Measurements from ENCODE around the gene CDH4.

Gene CDH4

DNA sequence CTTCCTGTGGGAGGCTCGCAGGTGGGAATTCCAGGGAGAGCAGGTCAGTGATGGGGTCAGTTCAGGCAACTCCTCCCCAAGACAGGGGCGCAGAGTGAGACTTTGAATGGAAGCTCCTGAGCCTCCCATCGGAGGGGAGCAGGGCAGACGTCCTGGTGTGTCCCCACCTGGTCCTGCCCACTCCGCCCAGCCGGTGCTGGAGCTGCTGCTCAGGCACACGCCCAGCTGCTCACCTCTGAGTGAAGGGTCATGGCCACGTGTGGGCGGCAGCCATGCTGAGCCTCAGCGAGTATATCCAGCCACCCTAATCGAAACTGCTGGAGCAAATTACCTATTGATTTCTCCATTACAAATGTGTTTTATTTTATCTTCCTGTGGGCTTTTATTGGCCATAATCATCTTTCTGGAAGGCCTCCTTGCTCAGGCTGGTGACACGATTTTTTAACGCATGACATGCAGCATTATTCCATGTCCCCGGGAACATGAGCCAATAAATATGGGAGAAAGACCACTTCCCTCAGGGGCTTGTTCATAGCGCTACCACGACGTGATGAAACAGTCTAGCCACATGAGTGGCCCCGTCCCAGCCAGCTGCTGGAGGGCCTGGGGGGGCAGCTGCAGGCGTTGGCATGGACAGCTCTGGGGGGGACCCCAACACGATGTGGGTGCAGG is 665.5 kb downstream of the CDH4 start:
- DNase-seq (ENCODE audit: low read depth), result no peak

DNA sequence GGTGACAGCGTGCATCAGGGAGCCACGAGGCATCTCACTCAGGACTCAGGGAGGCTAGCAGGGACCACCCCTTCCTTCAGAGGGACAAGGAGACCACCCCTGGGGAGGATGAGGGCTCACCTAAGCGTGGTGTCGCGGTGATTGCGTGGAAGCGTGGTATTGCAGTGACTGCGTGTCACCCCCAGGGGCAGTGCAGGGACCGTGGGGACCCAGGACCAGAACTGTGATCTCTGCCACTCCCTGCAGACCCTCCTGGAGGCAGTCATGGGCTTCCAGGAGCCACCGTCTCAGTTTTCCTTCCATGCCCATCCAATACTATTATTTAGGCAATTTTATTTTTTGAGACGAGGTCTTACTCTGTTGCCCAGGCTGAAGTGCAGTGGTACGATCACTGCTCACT is 666.5 kb downstream of the CDH4 start:
- DNase-seq (ENCODE audit: low read depth), result no peak

DNA sequence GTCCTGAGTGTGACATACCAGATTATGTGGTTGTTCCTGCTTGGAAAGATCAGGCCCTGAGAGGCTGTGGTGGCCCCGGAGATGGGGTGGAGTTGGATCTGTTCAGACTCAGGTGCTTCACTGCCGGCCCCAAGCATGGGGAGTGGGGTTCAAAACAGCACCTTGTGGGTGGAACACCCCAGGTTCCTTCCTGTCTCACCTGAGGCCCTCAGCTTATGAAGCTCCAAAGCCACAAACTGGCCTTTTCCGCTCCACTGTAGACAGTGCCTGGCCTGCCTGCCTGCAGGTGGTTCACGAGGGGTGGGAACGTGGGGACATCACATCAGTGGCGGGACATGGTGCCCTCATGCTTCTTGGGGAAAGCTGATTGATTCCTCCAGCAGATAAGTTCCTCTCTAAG is 667.2 kb downstream of the CDH4 start:
- DNase-seq (ENCODE audit: low read depth), result no peak

DNA sequence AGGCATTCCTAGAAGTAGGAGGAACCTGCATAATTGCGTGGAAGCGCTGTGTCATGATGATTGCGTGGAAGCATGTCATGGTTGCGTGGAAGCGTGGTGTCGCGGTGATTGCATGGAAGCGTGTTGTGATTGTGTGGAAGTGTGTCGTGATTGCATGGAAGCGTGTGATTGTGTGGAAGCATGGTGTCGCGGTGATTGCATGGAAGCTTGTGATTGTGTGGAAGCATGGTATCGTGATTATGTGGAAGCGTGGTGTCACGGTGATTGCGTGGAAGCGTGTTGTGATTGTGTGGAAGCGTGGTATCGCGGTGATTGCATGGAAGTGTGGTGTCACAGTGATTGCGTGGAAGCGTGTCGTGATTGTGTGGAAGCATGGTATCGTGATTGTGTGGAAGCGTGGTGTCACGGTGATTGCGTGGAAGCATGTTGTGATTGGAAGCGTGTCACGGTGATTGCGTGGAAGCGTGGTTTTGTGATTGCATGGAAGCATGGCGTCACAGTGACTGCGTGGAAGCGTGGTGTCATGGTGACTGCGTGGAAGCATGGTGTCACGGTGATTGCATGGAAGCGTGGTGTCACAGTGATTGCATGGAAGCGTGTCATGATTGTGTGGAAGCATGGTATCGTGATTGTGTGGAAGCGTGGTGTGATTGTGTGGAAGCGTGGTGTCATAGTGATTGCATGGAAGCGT is 667.8 kb downstream of the CDH4 start:
- no peak for DNase-seq (ENCODE audit: low read depth)

- DNase-seq (ENCODE audit: low read depth), result no peak
Measured at GRCh38 chr20:61922411-61922810, 670.4 kb downstream of the CDH4 start.

GRCh38 chr20:61922936-61923335 is 670.9 kb downstream of the CDH4 start:
- DNase-seq (ENCODE audit: low read depth), result no peak

DNA sequence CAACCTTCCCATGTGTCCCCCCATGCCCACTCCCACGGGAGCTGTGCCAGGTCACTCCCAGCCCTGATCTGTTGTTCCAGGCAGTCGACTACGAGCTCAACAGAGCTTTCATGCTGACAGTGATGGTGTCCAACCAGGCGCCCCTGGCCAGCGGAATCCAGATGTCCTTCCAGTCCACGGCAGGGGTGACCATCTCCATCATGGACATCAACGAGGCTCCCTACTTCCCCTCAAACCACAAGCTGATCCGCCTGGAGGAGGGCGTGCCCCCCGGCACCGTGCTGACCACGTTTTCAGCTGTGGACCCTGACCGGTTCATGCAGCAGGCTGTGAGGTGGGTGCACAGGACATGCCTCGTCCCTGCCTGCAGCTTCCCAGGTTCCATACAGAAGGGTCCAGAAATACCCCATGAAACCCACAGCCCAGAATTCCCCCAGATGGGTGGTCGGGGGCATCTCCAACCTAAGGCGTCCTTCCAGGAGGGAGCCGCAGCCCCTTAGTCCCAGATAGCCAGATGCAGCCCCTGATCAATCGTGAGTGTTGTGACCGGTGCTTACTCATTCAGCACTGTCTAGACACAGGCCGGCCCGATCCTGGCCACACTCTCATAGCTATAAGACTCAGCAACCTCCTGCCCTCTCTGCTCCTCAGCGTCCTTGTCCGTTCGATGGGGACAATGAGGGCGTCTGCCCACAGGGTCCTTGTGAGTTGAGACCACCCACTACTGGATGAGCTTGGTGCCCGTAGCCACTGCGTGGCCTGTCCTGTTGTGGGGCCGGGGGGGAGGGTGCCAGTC is 671.5 kb downstream of the CDH4 start:
- DNase-seq (ENCODE audit: low read depth), result no peak

DNA sequence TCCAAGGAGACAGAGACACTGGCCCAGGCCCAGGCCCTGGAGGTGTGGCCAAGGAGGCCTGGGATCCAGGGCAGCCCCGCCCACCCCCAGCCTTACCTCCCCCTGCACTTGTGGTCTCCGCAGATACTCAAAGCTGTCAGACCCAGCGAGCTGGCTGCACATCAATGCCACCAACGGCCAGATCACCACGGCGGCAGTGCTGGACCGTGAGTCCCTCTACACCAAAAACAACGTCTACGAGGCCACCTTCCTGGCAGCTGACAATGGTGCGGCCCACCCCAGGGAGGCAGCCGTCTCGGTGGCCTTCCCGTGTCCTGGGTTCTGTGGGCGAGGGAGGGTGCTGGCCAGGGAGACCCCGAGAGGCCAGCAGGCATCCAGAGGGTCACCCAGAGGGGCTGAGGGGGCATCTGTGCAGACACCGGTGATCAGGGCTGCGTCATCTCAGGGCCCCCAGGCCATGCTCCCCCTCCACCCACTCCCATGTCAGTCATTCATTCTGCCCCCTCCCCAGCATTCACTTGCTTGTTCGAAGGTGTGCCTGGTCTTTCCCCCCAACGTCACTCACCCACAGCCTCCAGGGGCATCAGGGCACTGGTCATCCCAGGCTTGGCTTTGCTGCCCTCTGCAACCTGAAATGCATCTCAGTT is 672.3 kb downstream of the CDH4 start:
- no peak for DNase-seq (ENCODE audit: low read depth)

GRCh38 chr20:61924858-61925554 is 672.9 kb downstream of the CDH4 start:
- no peak for DNase-seq (ENCODE audit: low read depth)

- peak; percentile 57 for DNase-seq (ENCODE audit: low read depth)
Measured at GRCh38 chr20:61925555-61926252, 673.6 kb downstream of the CDH4 start.

DNA sequence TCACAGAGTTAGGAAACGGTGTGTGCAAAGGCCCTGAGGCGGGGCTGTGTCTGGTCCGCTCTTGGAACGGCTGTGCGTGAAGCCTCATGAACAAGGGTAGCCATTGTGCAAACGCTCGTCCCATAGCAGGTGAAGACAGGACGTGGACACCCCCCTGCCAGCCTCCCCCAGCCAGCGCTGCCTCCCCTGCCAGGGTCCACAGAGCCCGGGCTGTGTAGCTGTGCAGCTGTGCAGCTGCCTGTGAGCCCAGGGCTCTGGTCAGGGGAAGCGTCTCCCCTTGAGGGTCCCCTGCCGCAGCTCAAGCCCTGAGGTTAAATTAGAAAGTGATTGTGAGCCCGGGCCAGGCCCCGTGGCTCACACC is 674.2 kb downstream of the CDH4 start:
- no peak for DNase-seq (ENCODE audit: low read depth)

GRCh38 chr20:61926796-61927192 is 674.7 kb downstream of the CDH4 start:
- no peak for DNase-seq (ENCODE audit: low read depth)

GRCh38 chr20:61927193-61927825 is 675.2 kb downstream of the CDH4 start:
- no peak for DNase-seq (ENCODE audit: low read depth)

- DNase-seq (ENCODE audit: low read depth), result no peak
Measured at GRCh38 chr20:61927826-61928541, 675.9 kb downstream of the CDH4 start.

- no peak for DNase-seq (ENCODE audit: low read depth)
Measured at GRCh38 chr20:61929561-61929960, 677.5 kb downstream of the CDH4 start.

GRCh38 chr20:61929971-61930666 is 678.1 kb downstream of the CDH4 start:
- DNase-seq (ENCODE audit: low read depth), result no peak

GRCh38 chr20:61930776-61931475 is 678.9 kb downstream of the CDH4 start:
- DNase-seq (ENCODE audit: low read depth), result no peak

GRCh38 chr20:61931476-61932198 is 679.6 kb downstream of the CDH4 start:
- DNase-seq (ENCODE audit: low read depth), result no peak

Measured in iris pigment epithelial cell (primary cell).